Measurements from ENCODE around the gene CHRNE.
A peak's percentile ranks its signal among the peaks of the same experiment; 100 is the strongest.

The CHRNE gene

GRCh38 chr17:4948166-4948930 is 45.5 kb upstream of the CHRNE start, which contains the start of gene PFN1:
Gene PFN1, minus strand, starts transcription at chr17:4948530. Its CDS starts 136 bp downstream, at chr17:4948394.
- Histone ChIP-seq H3K27ac (replicated peaks; ENCODE audit: low read length) (peak within 1 kb of the TSS; percentile 100), H2BK120ac (ENCODE audit: low read depth, low read length) (peak within 1 kb of the TSS; percentile 95), H4K91ac (ENCODE audit: low read depth, low read length, poor library complexity) (peak within 1 kb of the TSS; percentile 88), H3K4me3 (ENCODE audit: low read length in 2 of 2) (peak within 1 kb of the TSS; percentile 100), H3K79me1 (ENCODE audit: low read depth, low read length) (peaks cover 6% of the 10 kb centered on the region), H3K9ac (ENCODE audit: low read depth, low read length, poor library complexity) (peak within 1 kb of the TSS; percentile 100), H3K14ac (ENCODE audit: low read length) (peak within 1 kb of the TSS; percentile 98), H2AK5ac (ENCODE audit: low read depth, low read length) (peak within 1 kb of the TSS; percentile 98), H3K4me2 (ENCODE audit: insufficient read depth, low read length, poor library complexity, severe bottlenecking) (peak within 1 kb of the TSS; percentile 95), H3K4ac (ENCODE audit: low read length) (peak within 1 kb of the TSS; percentile 94), H3K27me3 (ENCODE audit: control insufficient read depth in 3 of 3, insufficient read depth in 3 of 3, low read depth in 1 of 3, low read length in 3 of 3) (no peaks in the 10 kb centered on the region), H3K9me3 (replicated peaks in 1 of 2; ENCODE audit: control insufficient read depth in 2 of 2, insufficient read depth in 1 of 2, low read depth in 1 of 2, low read length in 2 of 2) (no peaks in the 10 kb centered on the region), H3K4me1 (ENCODE audit: control insufficient read depth in 2 of 2, insufficient read depth in 1 of 2, low read depth in 1 of 2, low read length in 2 of 2) (peaks cover 18 to 22% of the 10 kb centered on the region in 2 donors), H2BK5ac (ENCODE audit: low read length) (peak within 1 kb of the TSS; percentile 100), H2BK12ac (ENCODE audit: low read length) (peak within 1 kb of the TSS; percentile 99), H4K8ac (ENCODE audit: low read depth, low read length) (peak within 1 kb of the TSS; percentile 88), H3K36me3 (replicated peaks in 1 of 2; ENCODE audit: control insufficient read depth in 2 of 2, insufficient read depth in 2 of 2, low read length in 2 of 2) (peaks cover 26 to 38% of the 10 kb centered on the region in 2 donors), H3K23ac (ENCODE audit: low read depth, low read length, poor library complexity) (peak within 1 kb of the TSS; percentile 99), H2BK15ac (ENCODE audit: low read length) (peak within 1 kb of the TSS; percentile 96), H3K18ac (ENCODE audit: low read length) (peak within 1 kb of the TSS; percentile 100), H2AFZ (ENCODE audit: low read length) (peak within 1 kb of the TSS; percentile 91)
- peak; percentile 82 for DNase-seq (ENCODE audit: low spot score)
- WGBS, 2 donors (ENCODE audit: extremely low coverage in 2 of 2, insufficient read length in 2 of 2, insufficient replicate concordance in 1 of 2), result no CpG with 5 or more reads among the region's 59 CpGs

- Histone ChIP-seq H3K9me3 (replicated peaks in 1 of 2; ENCODE audit: control insufficient read depth in 2 of 2, insufficient read depth in 1 of 2, low read depth in 1 of 2, low read length in 2 of 2) (no peaks in the 10 kb centered on the region), H3K36me3 (replicated peaks in 1 of 2; ENCODE audit: control insufficient read depth in 2 of 2, insufficient read depth in 2 of 2, low read length in 2 of 2) (peaks cover 34 to 45% of the 10 kb centered on the region in 2 donors), H3K4me2 (ENCODE audit: insufficient read depth, low read length, poor library complexity, severe bottlenecking) (peak overlapping the region; percentile 95), H3K4me3 (ENCODE audit: low read length in 2 of 2) (peak overlapping the region; percentile 100), H3K27ac (replicated peaks; ENCODE audit: low read length) (peak overlapping the region; percentile 84), H2BK12ac (ENCODE audit: low read length) (peak overlapping the region; percentile 99), H2AK5ac (ENCODE audit: low read depth, low read length) (peak overlapping the region; percentile 98), H3K9ac (ENCODE audit: low read depth, low read length, poor library complexity) (peak overlapping the region; percentile 100), H2BK15ac (ENCODE audit: low read length) (peak overlapping the region; percentile 96), H3K4ac (ENCODE audit: low read length) (peak overlapping the region; percentile 94), H4K91ac (ENCODE audit: low read depth, low read length, poor library complexity) (peak overlapping the region; percentile 88), H3K4me1 (ENCODE audit: control insufficient read depth in 2 of 2, insufficient read depth in 1 of 2, low read depth in 1 of 2, low read length in 2 of 2) (peaks cover 18 to 22% of the 10 kb centered on the region in 2 donors), H3K18ac (ENCODE audit: low read length) (peak overlapping the region; percentile 100), H4K8ac (ENCODE audit: low read depth, low read length) (peak overlapping the region; percentile 88), H3K14ac (ENCODE audit: low read length) (peak overlapping the region; percentile 98), H3K23ac (ENCODE audit: low read depth, low read length, poor library complexity) (peak overlapping the region; percentile 99), H2BK120ac (ENCODE audit: low read depth, low read length) (peak overlapping the region; percentile 95), H3K27me3 (ENCODE audit: control insufficient read depth in 3 of 3, insufficient read depth in 3 of 3, low read depth in 1 of 3, low read length in 3 of 3) (no peaks in the 10 kb centered on the region), H3K79me1 (ENCODE audit: low read depth, low read length) (peaks cover 9% of the 10 kb centered on the region), H2BK5ac (ENCODE audit: low read length) (peak overlapping the region; percentile 98), H2AFZ (ENCODE audit: low read length) (peak overlapping the region; percentile 91)
- WGBS, 2 donors (ENCODE audit: extremely low coverage in 2 of 2, insufficient read length in 2 of 2, insufficient replicate concordance in 1 of 2), result no CpG with 5 or more reads among the region's 56 CpGs
- peak; percentile 59 for DNase-seq (ENCODE audit: low spot score)
Observed at GRCh38 chr17:4947411-4948165, 44.7 kb upstream of the CHRNE start.

- Histone ChIP-seq H3K4me2 (ENCODE audit: insufficient read depth, low read length, poor library complexity, severe bottlenecking) (peak overlapping the region; percentile 71), H2AK5ac (ENCODE audit: low read depth, low read length) (no peak overlapping the region), H2AFZ (ENCODE audit: low read length) (no peak overlapping the region), H3K4me3 (ENCODE audit: low read length in 2 of 2) (peak overlapping the region; percentile 75 to 100), H3K79me1 (ENCODE audit: low read depth, low read length) (peaks cover 9% of the 10 kb centered on the region), H2BK15ac (ENCODE audit: low read length) (no peak overlapping the region), H3K23ac (ENCODE audit: low read depth, low read length, poor library complexity) (no peak overlapping the region), H3K18ac (ENCODE audit: low read length) (no peak overlapping the region), H2BK12ac (ENCODE audit: low read length) (no peak overlapping the region), H4K91ac (ENCODE audit: low read depth, low read length, poor library complexity) (no peak overlapping the region), H3K27me3 (ENCODE audit: control insufficient read depth in 3 of 3, insufficient read depth in 3 of 3, low read depth in 1 of 3, low read length in 3 of 3) (no peaks in the 10 kb centered on the region), H2BK120ac (ENCODE audit: low read depth, low read length) (no peak overlapping the region), H3K27ac (replicated peaks; ENCODE audit: low read length) (peak overlapping the region; percentile 66), H3K9me3 (replicated peaks in 1 of 2; ENCODE audit: control insufficient read depth in 2 of 2, insufficient read depth in 1 of 2, low read depth in 1 of 2, low read length in 2 of 2) (no peaks in the 10 kb centered on the region), H2BK5ac (ENCODE audit: low read length) (no peak overlapping the region), H3K36me3 (replicated peaks in 1 of 2; ENCODE audit: control insufficient read depth in 2 of 2, insufficient read depth in 2 of 2, low read length in 2 of 2) (peaks cover 38 to 51% of the 10 kb centered on the region in 2 donors), H3K9ac (ENCODE audit: low read depth, low read length, poor library complexity) (no peak overlapping the region), H3K4ac (ENCODE audit: low read length) (no peak overlapping the region), H3K14ac (ENCODE audit: low read length) (no peak overlapping the region), H4K8ac (ENCODE audit: low read depth, low read length) (no peak overlapping the region), H3K4me1 (ENCODE audit: control insufficient read depth in 2 of 2, insufficient read depth in 1 of 2, low read depth in 1 of 2, low read length in 2 of 2) (peaks cover 18 to 22% of the 10 kb centered on the region in 2 donors)
- no peak for DNase-seq (ENCODE audit: low spot score)
- no CpG with 5 or more reads among the region's 7 CpGs for WGBS, 2 donors (ENCODE audit: extremely low coverage in 2 of 2, insufficient read length in 2 of 2, insufficient replicate concordance in 1 of 2)
Observed at GRCh38 chr17:4947010-4947410, 44.1 kb upstream of the CHRNE start.

All from neuronal stem cell (in vitro differentiated cells).